ENCODE results near the gene RASIP1.

- TF ChIP-seq POLR2AphosphoS5 (IDR thresholded peaks at IDR 0.05; ENCODE audit: insufficient read depth in 1 of 2, low read depth in 1 of 2) (peak in 1 of 2 donors; percentile 51), CTCF (IDR thresholded peaks at IDR 0.05) (no peak), POLR2A (IDR thresholded peaks at IDR 0.05) (no peak)
These were observed 5.0 kb upstream of the RASIP1 start for GRCh38 chr19:48745208-48745995.
